Measurements from ENCODE around the gene MAML2.

DNA sequence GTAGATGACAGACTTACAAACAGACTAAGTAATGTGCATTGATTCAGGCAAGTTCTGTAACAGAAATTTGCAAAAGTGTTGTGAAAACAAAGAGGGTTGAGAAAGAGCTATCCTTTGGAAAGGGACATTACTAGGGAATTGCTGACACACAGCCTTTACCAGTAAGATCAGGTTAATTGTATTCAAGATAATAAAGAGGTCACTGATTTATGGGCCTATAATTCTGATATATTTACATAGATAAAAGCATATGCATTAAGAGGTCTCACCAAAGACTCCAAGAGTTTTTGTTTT, 138.7 kb downstream of the MAML2 start:
- TF ChIP-seq, protein P1, sequence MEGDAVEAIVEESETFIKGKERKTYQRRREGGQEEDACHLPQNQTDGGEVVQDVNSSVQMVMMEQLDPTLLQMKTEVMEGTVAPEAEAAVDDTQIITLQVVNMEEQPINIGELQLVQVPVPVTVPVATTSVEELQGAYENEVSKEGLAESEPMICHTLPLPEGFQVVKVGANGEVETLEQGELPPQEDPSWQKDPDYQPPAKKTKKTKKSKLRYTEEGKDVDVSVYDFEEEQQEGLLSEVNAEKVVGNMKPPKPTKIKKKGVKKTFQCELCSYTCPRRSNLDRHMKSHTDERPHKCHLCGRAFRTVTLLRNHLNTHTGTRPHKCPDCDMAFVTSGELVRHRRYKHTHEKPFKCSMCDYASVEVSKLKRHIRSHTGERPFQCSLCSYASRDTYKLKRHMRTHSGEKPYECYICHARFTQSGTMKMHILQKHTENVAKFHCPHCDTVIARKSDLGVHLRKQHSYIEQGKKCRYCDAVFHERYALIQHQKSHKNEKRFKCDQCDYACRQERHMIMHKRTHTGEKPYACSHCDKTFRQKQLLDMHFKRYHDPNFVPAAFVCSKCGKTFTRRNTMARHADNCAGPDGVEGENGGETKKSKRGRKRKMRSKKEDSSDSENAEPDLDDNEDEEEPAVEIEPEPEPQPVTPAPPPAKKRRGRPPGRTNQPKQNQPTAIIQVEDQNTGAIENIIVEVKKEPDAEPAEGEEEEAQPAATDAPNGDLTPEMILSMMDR (IDR thresholded peaks at IDR 0.05; ENCODE audit: low read length): no peak
- no peak for TF ChIP-seq EZH2phosphoT487 (IDR thresholded peaks at IDR 0.05; ENCODE audit: low read length)

All from MM.1S (cell line).